Left lung (tissue), 10 donors: ENCODE results near the gene AADACL4. TPM values are rescaled to one million over a fixed set of nuclear protein-coding genes. Genes with fewer than 3 reads are reported as not detected.

ENCODE experiments used
- ATAC-seq: fragments of 200-7000 bp; cut with Tn5 transposase; one replicate; pipeline ENCODE4 v1.9.1; 2020; ENCODE audit warnings: moderate library complexity
- DNase-seq, 4 donors: peaks; one replicate each; pipeline ENCODE4 v3.0.0-alpha.2; 2013 to 2020
- H3K27ac ChIP-seq, 2 donors: fragments of 200-600 bp; sonication (generic) in 1 of 2; one replicate each; pipeline versions ENCODE4 v1.5.0 to v1.8.0; 2020 to 2021
- H3K27me3 ChIP-seq, 2 donors: fragments of 200-600 bp; sonication (generic) in 1 of 2; one replicate each; pipeline versions ENCODE4 v1.5.0 to v1.8.0; 2020 to 2021
- H3K36me3 ChIP-seq, 2 donors: fragments of 200-600 bp; sonication (generic) in 1 of 2; one replicate each; pipeline versions ENCODE4 v1.5.0 to v1.8.0; 2020 to 2021
- H3K4me1 ChIP-seq, 2 donors: fragments of 200-600 bp; one replicate each; pipeline ENCODE4 v1.8.0; 2021
- H3K4me3 ChIP-seq, 2 donors: fragments of 200-600 bp; sonication (generic) in 1 of 2; one replicate each; pipeline versions ENCODE4 v1.5.0 to v1.8.0; 2020 to 2021; ENCODE audit warnings: mild to moderate bottlenecking in 1 of 2
- H3K9me3 ChIP-seq, 2 donors: fragments of 200-600 bp; sonication (generic) in 1 of 2; one replicate each; pipeline versions ENCODE4 v1.5.0 to v1.8.0; 2020 to 2021
- CTCF ChIP-seq, 2 donors: fragments of 200-600 bp; sonication (generic) in 1 of 2; IDR thresholded peaks; one replicate each; pipeline versions ENCODE4 v1.5.0 to v1.8.0; 2021; ENCODE audit warnings: antibody characterized with exemption in 2 of 2
- intact Hi-C, 2 donors: fragments of 100-400 bp; cut with DNase I; formaldehyde crosslinking; loops; one replicate each; pipeline versions ENCODE4 v1.11.2 to v1.14.2; 2022
- polyA plus RNA-seq, 6 donors: library from polyadenylated mRNA; unstranded; fragments of 120-200 nt; gene quantifications; one replicate each; pipeline ENCODE4 v1.2.1, GENCODE V29; 2013; ENCODE audit not compliant: insufficient read length in 6 of 6
- total RNA-seq, 2 donors: library from RNA; stranded (reverse); fragmentation: NEBNext Ultra II Directional; extraction: Animal tissue kit (Norgen Biotek cat#: 25700); gene quantifications; one replicate each; pipeline ENCODE4 v1.2.1, GENCODE V29; 2021
- donor health status: DM: no; HTN: yes; CAD: no.
- donor health status: DM: no; HTN: no; CAD: no.

The AADACL4 gene
- total and polyA plus RNA-seq, 8 donors = 0.10 to 0.11 TPM; not detected in 6

DNA sequence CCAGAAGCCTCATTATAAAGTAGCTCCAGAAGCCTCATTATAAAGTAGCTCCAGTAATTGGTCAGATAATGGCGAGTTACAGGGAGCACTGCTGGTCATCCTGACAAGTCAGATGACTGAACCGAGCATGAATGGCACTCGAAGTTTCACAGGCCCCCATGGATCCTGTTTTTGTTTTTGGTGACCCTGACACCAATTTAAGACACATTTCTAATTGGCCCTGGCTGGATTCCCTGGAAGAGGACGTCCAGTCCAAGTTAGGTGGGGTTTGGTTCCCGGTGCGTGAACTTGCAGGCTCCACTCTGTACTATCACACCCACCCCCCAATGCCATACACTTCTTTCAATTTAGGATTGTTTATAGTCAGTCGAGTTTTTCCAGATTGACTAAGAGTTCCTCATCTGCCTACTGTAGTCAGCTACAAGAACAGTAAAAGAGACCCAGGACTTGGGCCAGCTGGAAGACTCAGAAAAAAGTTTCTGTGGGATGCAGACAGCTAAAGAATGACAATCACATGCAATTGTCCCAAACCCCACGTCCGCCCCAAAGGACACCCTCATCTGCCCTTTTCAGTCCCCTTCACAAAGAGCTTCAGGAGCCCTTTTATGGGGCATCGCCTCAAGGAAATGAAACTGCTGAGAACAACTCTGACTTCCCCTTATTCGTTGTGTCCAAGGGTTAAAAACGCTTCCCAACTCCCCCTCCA is 28.6 kb upstream of the AADACL4 start:
- DNase-seq (peak in 1 of 4 donors; percentile 23), ATAC-seq (no peak)
- H3K4me3 ChIP-seq = peak overlapping the region; percentile 74 to 76
- peaks cover 22 to 64% of the 10 kb centered on the region in 2 donors for H3K4me1 ChIP-seq
- H3K9me3 ChIP-seq = no peaks in the 10 kb centered on the region
- TF ChIP-seq CTCF (IDR thresholded peaks at IDR 0.05) = no peak
- peaks cover 0 to 10% of the 10 kb centered on the region in 2 donors for H3K36me3 ChIP-seq
- intact Hi-C loops = no loop called here
- peaks cover 0 to 40% of the 10 kb centered on the region in 2 donors for H3K27me3 ChIP-seq
- peak overlapping the region; percentile 80 to 93 for H3K27ac ChIP-seq

DNA sequence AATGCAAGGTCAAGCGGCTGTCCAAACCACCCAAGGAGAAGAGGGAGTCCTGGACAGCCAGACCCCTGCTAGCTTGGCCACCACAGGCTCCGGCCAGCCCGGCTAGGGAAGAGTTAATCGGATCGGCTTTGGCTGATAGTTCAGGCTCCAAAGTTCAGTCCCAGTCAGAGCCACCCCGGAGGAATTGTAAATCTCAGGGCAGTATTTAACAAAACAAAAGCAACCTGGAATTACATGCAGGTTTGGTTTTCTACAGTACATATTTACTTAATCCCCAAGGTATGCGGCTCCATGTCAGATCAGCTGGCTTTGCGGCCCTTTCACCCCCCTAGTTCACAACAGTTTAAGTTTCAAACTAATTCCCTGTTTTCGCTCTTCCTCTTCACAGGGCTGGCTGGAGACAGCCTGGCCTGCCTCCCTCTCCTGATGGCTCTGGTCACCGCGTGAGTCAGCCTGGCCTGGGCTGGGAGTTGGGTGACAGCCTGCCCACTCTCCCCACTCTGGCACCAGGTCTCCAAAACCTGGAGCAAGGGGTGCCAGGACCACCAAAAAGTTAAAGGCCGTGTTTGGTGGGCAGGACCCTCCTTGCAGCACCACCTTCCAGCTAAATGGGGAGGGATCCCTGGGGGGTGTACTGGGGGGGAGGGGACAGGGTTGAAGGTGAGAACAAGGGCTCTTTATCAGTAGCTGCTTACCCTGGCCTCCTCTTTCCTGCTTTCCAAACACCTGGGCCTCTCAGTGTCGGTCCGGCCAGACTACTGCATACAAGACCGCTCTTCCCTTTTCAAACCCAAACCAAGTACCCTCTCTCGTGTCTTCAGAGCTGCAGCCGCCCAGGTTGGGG is 27.8 kb upstream of the AADACL4 start:
- H3K27ac ChIP-seq = peak overlapping the region; percentile 80 to 93
- ATAC-seq = peak; percentile 45
- peak overlapping the region; percentile 74 to 76 for H3K4me3 ChIP-seq
- no peak for TF ChIP-seq CTCF (IDR thresholded peaks at IDR 0.05)
- intact Hi-C loops = no loop called here
- peaks cover 22 to 72% of the 10 kb centered on the region in 2 donors for H3K4me1 ChIP-seq
- H3K36me3 ChIP-seq = peaks cover 0 to 6% of the 10 kb centered on the region in 2 donors
- H3K9me3 ChIP-seq = no peaks in the 10 kb centered on the region
- H3K27me3 ChIP-seq = peaks cover 0 to 40% of the 10 kb centered on the region in 2 donors
- peak in 3 of 4 donors; percentile 52 to 90 (median 75) for DNase-seq

DNA sequence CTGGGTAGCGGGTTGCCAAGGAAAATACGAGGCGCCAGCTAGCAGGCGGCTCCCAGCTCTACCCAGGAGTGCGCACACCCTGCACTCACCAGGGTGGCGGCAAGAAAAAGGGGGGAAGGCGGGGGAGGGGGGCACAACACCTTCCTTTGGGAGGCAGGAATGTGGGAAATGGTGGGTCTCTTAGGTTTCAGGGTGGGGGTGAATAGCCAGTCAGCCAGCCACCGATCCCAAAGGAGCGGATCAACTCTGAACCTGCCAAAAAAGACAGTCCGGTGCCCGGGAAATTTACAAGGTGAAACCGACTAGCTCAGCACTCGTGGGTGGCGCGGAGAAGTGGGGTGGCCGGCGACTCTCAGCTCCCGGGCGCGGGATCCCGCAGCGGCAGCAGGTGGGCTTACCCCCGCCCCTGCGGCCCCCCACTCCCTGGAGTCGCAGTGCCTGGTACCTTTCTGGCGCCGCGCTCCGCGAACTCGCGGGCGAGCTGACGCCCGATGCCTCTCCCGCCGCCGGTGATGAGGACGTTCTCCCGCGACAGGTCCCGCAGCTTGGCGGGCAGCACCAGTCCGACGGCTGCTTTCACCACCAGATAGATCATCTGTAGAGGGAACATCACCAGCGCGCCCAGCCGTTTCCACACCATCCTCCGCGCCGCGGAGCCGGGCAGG is 27.0 kb upstream of the AADACL4 start:
- peak overlapping the region; percentile 80 to 93 for H3K27ac ChIP-seq
- H3K36me3 ChIP-seq = no peaks in the 10 kb centered on the region
- H3K9me3 ChIP-seq = no peaks in the 10 kb centered on the region
- peaks cover 0 to 40% of the 10 kb centered on the region in 2 donors for H3K27me3 ChIP-seq
- peak overlapping the region; percentile 74 to 76 for H3K4me3 ChIP-seq
- intact Hi-C loops = no loop called here
- peak in 3 of 4 donors; percentile 38 to 84 (median 49) for DNase-seq
- ATAC-seq = peak; percentile 18
- no peak for TF ChIP-seq CTCF (IDR thresholded peaks at IDR 0.05)
- peaks cover 22 to 73% of the 10 kb centered on the region in 2 donors for H3K4me1 ChIP-seq

GRCh38 chr1:12617511-12617900 is 26.4 kb upstream of the AADACL4 start:
- intact Hi-C loops = no loop called here
- no peak for TF ChIP-seq CTCF (IDR thresholded peaks at IDR 0.05)
- Histone ChIP-seq H3K4me1 (peaks cover 22 to 77% of the 10 kb centered on the region in 2 donors), H3K9me3 (no peaks in the 10 kb centered on the region), H3K4me3 (peak overlapping the region; percentile 74 to 76), H3K27me3 (peaks cover 0 to 40% of the 10 kb centered on the region in 2 donors), H3K36me3 (no peaks in the 10 kb centered on the region), H3K27ac (peak overlapping the region; percentile 80 to 93)
- peak in 1 of 4 donors; percentile 48 for DNase-seq
- peak; percentile 17 for ATAC-seq
